Activated naive CD4-positive, alpha-beta T cell treated with anti-CD3 and anti-CD28 coated beads, Interleukin-2, amount 50 U/mL, for 72 hours (primary cell): ENCODE results near the gene ARMH3. TPM values are rescaled to one million over a fixed set of nuclear protein-coding genes. Genes with fewer than 3 reads are reported as not detected.
A peak's percentile ranks its signal among the peaks of the same experiment; 100 is the strongest.

Experiments
- ATAC-seq, 2 donors: fragments of 150-1000 bp; cut with Tn5 transposase; 2 replicates each; pipeline ENCODE4 v1.10.0; 2021; ENCODE audit warnings: mild to moderate bottlenecking in 2 of 2, moderate library complexity in 2 of 2
- DNase-seq, 2 donors: peaks; one replicate each; pipeline ENCODE4 v3.0.0; 2021 to 2022; ENCODE audit warnings: low spot score in 2 of 2
- H3K27ac Mint-ChIP-seq, 2 donors: one replicate each; pipeline ENCODE4 v1.8.0; 2022; ENCODE audit warnings: mild to moderate bottlenecking in 2 of 2, mixed read lengths in 2 of 2
- H3K36me3 Mint-ChIP-seq, 2 donors: one replicate each; pipeline ENCODE4 v1.8.0; 2022; ENCODE audit warnings: mixed read lengths in 2 of 2
- H3K9me3 Mint-ChIP-seq, 2 donors: one replicate each; pipeline ENCODE4 v1.8.0; 2022; ENCODE audit warnings: mixed read lengths in 2 of 2
- total RNA-seq, 2 donors: library from RNA; stranded (reverse); gene quantifications; one replicate each; pipeline ENCODE4 v1.2.3, GENCODE V29; 2022

The ARMH3 gene
- total RNA-seq, 2 donors from 2014 or later = 20.3 to 24.8 TPM

DNA sequence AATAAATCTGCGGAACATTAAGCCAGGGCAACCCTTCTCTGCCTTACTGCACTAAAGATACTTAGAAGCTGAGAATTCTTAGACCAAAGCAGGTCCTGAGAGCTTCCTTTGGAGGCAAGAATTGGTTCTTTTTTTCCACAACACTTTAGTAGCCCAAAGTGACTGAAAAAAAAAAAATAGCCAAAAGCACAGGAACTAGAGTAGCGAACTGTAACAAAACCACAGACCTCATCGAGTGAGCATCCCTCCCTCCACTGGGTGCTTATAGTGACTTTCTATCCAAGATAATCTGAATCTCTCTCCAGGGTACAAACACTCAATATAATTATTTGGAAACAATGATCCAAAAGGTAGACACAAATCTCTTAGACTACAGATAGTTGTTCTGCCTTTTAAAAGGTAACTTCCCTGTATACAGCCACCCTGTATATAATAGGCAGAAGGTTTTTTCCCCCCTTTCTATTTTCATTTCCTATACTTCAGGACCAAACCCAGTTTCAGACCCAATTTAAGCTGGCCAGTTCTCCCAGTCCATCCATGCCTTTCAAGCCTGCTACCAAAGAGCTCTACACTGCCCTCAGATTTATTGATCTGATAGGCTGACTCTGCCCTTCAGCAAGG lies 180.8 kb downstream of the ARMH3 start:
- no peak for ATAC-seq

GRCh38 chr10:101874252-101874651 lies 181.7 kb downstream of the ARMH3 start:
- Mint-ChIP-seq H3K9me3 (no peaks in the 10 kb centered on the region), H3K27ac (no peak overlapping the region), H3K36me3 (no peaks in the 10 kb centered on the region)
- DNase-seq = no peak
- no peak for ATAC-seq

More for the DNA sequence above, 180.8 kb downstream of the ARMH3 start:
- no peak for DNase-seq
- no peaks in the 10 kb centered on the region for H3K36me3 Mint-ChIP-seq
- H3K9me3 Mint-ChIP-seq = no peaks in the 10 kb centered on the region
- H3K27ac Mint-ChIP-seq = no peak overlapping the region

GRCh38 chr10:101867931-101868330 lies 188.0 kb downstream of the ARMH3 start:
- ATAC-seq (no peak), DNase-seq (no peak)
- Mint-ChIP-seq H3K36me3 (peaks cover 6 to 9% of the 10 kb centered on the region in 2 donors), H3K9me3 (no peaks in the 10 kb centered on the region), H3K27ac (no peak overlapping the region)

DNA sequence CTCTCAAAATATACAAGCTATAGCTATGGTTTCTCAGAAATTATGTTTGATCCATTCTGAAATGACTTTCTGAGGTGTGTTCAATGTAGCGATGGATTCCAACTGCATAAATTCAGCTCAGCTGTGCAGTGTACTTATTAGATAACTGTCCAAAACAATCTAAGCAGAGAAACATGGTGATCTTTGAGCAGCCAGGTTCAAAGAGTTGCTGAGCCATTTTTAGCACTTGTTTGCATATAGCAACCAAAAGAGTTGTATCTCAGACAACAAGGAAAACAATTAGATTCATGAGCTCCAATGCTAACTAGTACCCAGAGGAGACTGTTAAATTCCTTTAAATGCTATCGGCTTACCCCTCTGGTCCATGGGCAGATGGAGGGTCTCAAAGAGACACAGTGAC lies 196.4 kb downstream of the ARMH3 start:
- no peak overlapping the region for H3K27ac Mint-ChIP-seq
- ATAC-seq (no peak), DNase-seq (no peak)
- peaks cover 6 to 7% of the 10 kb centered on the region in 2 donors for H3K9me3 Mint-ChIP-seq
- H3K36me3 Mint-ChIP-seq = peaks cover 19 to 24% of the 10 kb centered on the region in 2 donors

DNA sequence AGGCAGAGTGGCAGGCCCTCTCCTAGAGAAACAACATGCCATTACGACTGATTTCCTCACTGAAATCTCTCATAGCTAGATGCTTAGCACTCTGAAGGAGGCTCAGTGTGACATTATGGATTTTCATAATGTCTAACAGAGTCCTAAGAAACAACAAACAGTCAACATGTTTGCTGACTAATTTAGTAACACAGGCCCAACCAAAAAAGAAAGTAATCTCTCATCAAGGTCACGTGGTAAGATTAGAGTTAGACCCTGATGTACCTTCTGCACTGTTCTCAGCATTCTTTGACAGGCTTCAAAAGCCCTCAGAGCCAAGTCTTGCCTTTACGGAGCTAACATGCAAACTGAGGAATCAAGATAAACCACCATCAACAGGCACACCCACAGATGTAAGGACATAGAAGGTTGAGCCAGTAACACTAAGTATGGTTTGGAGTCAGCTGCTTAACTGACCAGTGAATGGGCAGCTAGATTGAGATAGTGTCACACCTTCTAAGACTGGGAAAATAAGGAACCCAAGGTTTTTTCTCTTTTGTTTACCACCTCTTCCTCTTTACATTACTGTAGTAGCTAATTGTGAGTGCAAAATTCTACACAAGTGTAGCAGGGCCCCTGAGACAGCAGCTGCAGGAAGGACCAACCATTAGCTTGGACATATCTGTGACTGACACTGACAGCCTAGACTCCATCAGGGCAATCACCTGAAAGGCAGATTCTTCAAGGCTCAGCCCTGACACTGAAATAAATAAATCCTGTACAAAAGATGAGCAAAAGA lies 197.1 kb downstream of the ARMH3 start:
- peaks cover 19 to 24% of the 10 kb centered on the region in 2 donors for H3K36me3 Mint-ChIP-seq
- no peak overlapping the region for H3K27ac Mint-ChIP-seq

GRCh38 chr10:101857802-101858476 lies 198.0 kb downstream of the ARMH3 start:
- H3K36me3 Mint-ChIP-seq = peaks cover 19 to 24% of the 10 kb centered on the region in 2 donors
- DNase-seq = no peak
- H3K27ac Mint-ChIP-seq = no peak overlapping the region
- no peak for ATAC-seq
- H3K9me3 Mint-ChIP-seq = peaks cover 6 to 7% of the 10 kb centered on the region in 2 donors

More for the DNA sequence above, 197.1 kb downstream of the ARMH3 start:
- ATAC-seq = peak in 1 of 2 donors; percentile 88
- DNase-seq = no peak
- H3K9me3 Mint-ChIP-seq = peaks cover 6 to 7% of the 10 kb centered on the region in 2 donors

DNA sequence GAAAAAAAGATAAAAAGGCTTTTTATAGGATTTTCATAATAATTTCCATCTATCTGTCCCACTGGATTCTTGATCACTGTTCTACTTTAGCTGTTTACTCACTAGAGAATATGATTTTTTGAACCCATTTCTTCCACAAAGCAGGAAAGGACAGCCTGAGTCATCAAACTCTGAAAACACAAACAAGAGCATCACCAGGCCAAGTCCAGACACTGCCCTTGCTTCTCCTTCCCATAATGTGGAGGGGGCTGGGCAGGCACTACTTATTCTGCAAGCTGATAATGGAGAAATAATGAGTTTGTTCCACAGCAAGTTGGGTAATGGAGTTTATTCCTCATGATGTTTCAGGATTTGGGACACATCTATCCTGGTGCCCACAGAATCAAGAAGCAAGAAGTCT lies 199.3 kb downstream of the ARMH3 start:
- H3K27ac Mint-ChIP-seq = no peak overlapping the region
- ATAC-seq (no peak), DNase-seq (no peak)
- peaks cover 6 to 7% of the 10 kb centered on the region in 2 donors for H3K9me3 Mint-ChIP-seq
- H3K36me3 Mint-ChIP-seq = peaks cover 19% of the 10 kb centered on the region in 2 donors

DNA sequence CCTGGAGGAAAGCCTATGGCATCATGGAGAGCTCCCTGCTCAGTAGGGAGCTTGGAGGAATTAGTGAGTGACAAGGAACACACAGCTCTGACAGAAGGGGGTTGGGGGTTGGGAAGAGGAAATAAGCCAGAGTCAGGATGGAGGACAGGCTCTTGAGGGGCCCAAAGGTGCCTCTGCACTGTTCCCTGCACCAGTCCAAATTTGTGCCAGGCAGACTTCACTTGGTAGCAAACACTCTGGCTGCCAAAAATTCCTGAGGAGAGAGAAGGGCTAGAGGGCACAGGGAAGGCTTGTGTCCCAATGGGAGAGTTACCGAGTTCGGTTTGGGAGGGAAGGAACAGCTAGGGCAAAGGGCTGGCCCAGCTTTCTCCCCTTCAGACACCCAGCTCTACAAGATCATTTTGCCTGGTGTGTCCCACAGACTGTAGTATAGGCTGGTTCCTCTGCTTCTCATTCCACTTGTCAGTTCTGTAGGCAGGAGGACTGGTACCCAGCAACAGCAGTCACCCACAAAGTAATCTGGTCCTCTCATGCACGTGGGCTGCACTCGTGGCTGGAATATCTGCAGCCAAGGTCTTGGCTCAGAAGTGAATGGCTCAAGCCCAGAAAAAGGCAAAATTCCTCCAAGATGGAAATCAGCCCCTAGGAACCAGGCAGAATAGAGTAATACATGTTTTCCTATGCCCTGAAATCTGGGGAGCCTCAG lies 204.4 kb downstream of the ARMH3 start:
- Mint-ChIP-seq H3K36me3 (no peaks in the 10 kb centered on the region), H3K9me3 (no peaks in the 10 kb centered on the region), H3K27ac (no peak overlapping the region)

DNA sequence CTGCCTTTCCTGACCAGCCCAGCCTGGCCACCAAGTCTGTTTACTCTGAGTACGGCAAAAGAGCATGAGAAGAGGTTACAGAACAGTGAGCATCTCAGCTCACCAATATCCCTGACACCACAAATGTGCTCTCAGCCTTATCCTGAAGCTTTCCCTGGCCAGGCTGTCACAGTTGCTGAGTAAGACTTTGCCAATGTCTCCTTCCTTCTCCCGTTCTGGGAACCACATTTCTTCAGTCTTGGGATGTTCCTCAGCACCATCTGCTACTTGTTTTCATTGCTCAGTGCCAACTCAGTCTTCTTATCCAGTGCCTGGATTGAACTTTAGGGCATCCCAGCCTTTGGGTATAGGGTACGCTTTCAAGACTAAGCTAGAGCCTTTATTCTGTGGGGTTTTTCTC lies 205.2 kb downstream of the ARMH3 start:
- H3K9me3 Mint-ChIP-seq = no peaks in the 10 kb centered on the region
- no peak overlapping the region for H3K27ac Mint-ChIP-seq
- DNase-seq = no peak
- H3K36me3 Mint-ChIP-seq = no peaks in the 10 kb centered on the region
- no peak for ATAC-seq

More for the DNA sequence above, 204.4 kb downstream of the ARMH3 start:
- ATAC-seq = no peak
- DNase-seq = no peak

DNA sequence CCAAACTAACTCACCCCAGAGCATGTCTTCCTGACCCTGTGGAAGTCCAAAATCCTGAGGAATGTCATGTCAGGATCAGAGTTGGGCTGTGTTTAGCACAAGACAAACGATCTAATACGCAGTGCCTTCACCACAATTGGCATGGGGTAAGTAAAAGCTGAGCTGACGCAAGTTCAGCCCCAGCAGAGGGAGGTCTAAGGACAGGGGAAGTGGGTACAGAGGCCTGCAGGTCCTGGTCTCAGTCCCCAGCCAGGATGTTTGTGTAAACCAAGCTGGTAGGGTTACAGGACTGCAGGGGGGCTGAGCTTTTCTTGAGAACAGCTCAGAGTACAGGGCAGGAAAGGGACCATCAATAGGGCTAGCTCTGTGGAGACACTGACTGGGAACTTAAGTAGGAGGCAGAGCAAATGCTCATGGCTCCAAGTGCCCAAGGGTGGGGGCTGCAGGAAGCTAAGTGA lies 207.1 kb downstream of the ARMH3 start:
- ATAC-seq (no peak), DNase-seq (no peak)
- Mint-ChIP-seq H3K27ac (peak overlapping the region in 1 of 2 donors; percentile 10), H3K36me3 (no peaks in the 10 kb centered on the region), H3K9me3 (no peaks in the 10 kb centered on the region)

DNA sequence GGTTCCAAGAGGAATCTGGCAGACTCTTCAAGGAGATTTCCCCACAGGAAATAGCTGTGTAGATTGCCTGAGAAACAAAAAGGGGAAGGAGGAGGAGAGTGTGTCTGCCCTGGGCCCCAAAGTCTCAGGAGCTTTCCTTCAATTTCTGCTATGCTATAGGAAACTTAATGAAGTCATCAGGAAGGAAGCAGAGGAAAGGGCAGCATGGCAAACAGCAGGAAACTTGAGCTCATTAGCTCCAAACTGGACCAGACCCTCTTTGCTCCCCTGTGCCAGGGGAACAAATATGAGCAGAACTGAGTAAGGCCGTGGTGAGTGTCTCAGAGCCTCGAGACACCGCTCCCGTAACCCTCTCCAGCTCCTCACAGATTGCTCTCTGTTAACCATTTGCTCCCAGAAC lies 207.6 kb downstream of the ARMH3 start:
- no peak for DNase-seq

GRCh38 chr10:101845893-101846292 lies 210.1 kb downstream of the ARMH3 start:
- H3K27ac Mint-ChIP-seq = no peak overlapping the region
- DNase-seq = no peak
- ATAC-seq = no peak

More for the DNA sequence above, 207.6 kb downstream of the ARMH3 start:
- H3K36me3 Mint-ChIP-seq = no peaks in the 10 kb centered on the region
- no peaks in the 10 kb centered on the region for H3K9me3 Mint-ChIP-seq
- no peak for ATAC-seq
- no peak overlapping the region for H3K27ac Mint-ChIP-seq

GRCh38 chr10:101843032-101844021 lies 212.6 kb downstream of the ARMH3 start, which contains the start of gene KCNIP2:
KCNIP2 (minus strand) TSS chr10:101843800; CDS start chr10:101843568, 232 bp downstream.
- Mint-ChIP-seq H3K9me3 (no peaks in the 10 kb centered on the region), H3K27ac (peak within 1 kb of the TSS; percentile 65 to 72), H3K36me3 (no peaks in the 10 kb centered on the region)
- ATAC-seq (peak; percentile 28 to 56), DNase-seq (peak in 1 of 2 donors; percentile 56)

More at GRCh38 chr10:101845893-101846292, 210.1 kb downstream of the ARMH3 start:
- Mint-ChIP-seq H3K9me3 (no peaks in the 10 kb centered on the region), H3K36me3 (no peaks in the 10 kb centered on the region)

DNA sequence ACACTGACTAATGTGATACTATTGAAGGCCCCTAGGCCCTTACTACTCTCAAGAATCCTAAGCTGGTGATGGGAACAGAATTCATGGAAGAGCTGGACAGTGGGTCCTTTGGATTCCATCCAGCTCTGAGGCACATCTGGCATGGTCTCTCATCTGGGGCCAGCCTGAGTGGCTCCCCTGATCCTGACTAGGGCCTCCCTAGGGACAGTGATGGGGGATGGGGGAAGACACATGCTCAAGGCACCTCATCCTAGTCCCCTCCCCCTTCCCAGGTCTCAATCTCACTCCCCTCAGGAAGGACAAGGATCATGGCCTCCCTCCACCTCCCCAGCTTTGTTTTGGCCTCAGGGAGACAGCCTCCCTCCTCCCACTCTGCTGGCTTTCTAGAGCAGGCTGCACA lies 214.1 kb downstream of the ARMH3 start:
- no peak overlapping the region for H3K27ac Mint-ChIP-seq
- no peak for ATAC-seq

DNA sequence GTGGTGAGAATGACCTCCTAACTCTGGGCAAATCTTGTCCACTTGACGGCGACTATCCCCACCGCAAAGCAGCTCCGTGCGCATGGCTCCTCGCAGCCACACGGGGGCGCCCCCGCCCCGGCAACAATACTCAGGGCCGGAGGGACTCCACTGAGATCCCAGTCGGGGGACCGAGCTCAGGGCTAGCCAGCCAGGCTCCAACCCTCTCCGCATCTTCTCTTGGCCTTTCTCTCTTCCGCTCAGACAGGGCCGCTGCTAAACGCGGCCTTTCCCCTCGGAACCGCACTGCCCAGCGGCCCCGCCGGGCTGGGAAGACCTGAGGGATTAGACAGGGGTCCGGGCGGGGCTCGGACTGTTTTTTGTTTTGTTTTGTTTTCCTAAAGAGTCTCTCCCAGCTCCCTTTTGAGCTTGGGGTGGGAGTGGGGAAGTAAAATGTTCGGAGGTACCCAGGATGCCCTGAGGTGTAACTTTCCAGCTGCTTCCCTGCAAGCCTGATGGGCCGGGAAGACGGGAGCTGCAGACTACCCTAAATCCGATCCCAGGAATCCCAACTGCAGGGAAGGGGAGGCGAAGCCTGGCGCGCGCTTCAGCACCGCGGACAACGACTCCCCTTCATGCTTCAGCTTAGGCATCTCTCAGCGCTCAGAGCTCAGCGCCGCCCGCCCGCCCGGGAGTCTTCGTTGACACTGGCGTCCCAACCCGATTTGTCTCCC lies 215.1 kb downstream of the ARMH3 start:
- DNase-seq (peak; percentile 82 to 87), ATAC-seq (peak; percentile 73 to 74)
- H3K27ac Mint-ChIP-seq = peak overlapping the region; percentile 75 to 76
- H3K9me3 Mint-ChIP-seq = no peaks in the 10 kb centered on the region
- H3K36me3 Mint-ChIP-seq = no peaks in the 10 kb centered on the region

More for the DNA sequence above, 214.1 kb downstream of the ARMH3 start:
- peak in 1 of 2 donors; percentile 54 for DNase-seq
- no peaks in the 10 kb centered on the region for H3K9me3 Mint-ChIP-seq
- H3K36me3 Mint-ChIP-seq = no peaks in the 10 kb centered on the region
